Tibial nerve (tissue), 3 donors: ENCODE measurements around the gene CENPM.

Experiments
- POLR2A ChIP-seq, 2 donors: fragments of 450-650 bp; IDR thresholded peaks; one replicate each; pipeline ENCODE4 v1.6.1; 2017; ENCODE audit warnings: antibody characterized with exemption in 2 of 2, mild to moderate bottlenecking in 2 of 2, moderate library complexity in 2 of 2
- TF ChIP-seq, protein P1 (sequence below), 5 experiments: fragments of 200-600 bp in 3 of 5; fragments of 450-650 bp in 2 of 5; sonication (generic) in 3 of 5; IDR thresholded peaks; one replicate each; pipeline ENCODE4 v1.5.1; 2016 to 2019; ENCODE audit warnings: antibody characterized with exemption in 5 of 5, mild to moderate bottlenecking in 3 of 5, moderate library complexity in 2 of 5

DNA sequence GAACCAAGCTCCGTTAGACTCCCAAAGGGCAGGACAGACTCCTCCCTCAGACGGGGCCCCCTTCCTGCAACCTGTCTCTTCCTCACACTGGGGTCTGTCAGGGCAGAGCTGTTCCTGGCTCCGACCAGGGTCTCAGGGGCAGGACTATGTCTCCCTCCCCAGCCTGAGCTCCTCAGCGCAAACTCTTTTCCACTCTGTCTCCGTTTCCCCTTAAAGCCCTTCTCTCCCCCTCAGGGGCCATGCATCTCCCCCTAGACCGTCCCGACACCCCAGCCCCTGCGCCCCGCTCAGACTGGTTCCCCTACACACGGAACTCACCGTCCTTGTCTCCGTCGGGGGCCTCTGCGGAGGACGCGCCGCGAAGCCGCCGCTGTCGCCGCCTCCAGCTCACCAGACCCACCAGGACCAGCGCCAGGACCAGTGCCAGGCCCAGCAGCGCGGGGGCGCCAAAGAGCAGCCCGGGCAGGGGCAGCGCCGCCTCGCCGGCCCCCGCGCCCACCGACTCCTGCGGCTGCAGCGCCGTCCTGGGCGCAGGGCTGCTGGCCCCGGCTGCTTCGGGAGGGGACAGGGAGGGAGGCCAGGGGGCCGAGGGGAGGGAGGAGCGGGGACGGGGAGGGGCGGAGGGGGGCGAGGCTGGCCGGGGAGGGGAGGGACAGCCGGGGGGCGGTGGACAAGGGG lies 21.0 kb downstream of the CENPM start:
- no peak for TF ChIP-seq POLR2A (IDR thresholded peaks at IDR 0.05)
- TF ChIP-seq, protein P1, sequence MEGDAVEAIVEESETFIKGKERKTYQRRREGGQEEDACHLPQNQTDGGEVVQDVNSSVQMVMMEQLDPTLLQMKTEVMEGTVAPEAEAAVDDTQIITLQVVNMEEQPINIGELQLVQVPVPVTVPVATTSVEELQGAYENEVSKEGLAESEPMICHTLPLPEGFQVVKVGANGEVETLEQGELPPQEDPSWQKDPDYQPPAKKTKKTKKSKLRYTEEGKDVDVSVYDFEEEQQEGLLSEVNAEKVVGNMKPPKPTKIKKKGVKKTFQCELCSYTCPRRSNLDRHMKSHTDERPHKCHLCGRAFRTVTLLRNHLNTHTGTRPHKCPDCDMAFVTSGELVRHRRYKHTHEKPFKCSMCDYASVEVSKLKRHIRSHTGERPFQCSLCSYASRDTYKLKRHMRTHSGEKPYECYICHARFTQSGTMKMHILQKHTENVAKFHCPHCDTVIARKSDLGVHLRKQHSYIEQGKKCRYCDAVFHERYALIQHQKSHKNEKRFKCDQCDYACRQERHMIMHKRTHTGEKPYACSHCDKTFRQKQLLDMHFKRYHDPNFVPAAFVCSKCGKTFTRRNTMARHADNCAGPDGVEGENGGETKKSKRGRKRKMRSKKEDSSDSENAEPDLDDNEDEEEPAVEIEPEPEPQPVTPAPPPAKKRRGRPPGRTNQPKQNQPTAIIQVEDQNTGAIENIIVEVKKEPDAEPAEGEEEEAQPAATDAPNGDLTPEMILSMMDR (IDR thresholded peaks at IDR 0.05): peak; percentile 60 to 74 (median 61)
